Upper lobe of left lung (tissue), 4 donors: ENCODE results near the gene ANGEL2.

ENCODE experiments used
- EP300 ChIP-seq, 4 donors: sonication (generic); formaldehyde crosslinking; IDR thresholded peaks; one replicate each; pipeline ENCODE4 v1.5.1; 2017; ENCODE audit warnings: antibody characterized with exemption in 4 of 4, control low read depth in 2 of 4
- TF ChIP-seq, protein P1 (sequence below), 6 experiments: fragments of 450-650 bp in 4 of 6; fragments of 200-600 bp in 2 of 6; sonication (generic) in 2 of 6; IDR thresholded peaks; one replicate each; pipeline ENCODE4 v1.5.1; 2016 to 2019; ENCODE audit warnings: antibody characterized with exemption in 6 of 6

- no peak for TF ChIP-seq EP300 (IDR thresholded peaks at IDR 0.05)
- TF ChIP-seq, protein P1, sequence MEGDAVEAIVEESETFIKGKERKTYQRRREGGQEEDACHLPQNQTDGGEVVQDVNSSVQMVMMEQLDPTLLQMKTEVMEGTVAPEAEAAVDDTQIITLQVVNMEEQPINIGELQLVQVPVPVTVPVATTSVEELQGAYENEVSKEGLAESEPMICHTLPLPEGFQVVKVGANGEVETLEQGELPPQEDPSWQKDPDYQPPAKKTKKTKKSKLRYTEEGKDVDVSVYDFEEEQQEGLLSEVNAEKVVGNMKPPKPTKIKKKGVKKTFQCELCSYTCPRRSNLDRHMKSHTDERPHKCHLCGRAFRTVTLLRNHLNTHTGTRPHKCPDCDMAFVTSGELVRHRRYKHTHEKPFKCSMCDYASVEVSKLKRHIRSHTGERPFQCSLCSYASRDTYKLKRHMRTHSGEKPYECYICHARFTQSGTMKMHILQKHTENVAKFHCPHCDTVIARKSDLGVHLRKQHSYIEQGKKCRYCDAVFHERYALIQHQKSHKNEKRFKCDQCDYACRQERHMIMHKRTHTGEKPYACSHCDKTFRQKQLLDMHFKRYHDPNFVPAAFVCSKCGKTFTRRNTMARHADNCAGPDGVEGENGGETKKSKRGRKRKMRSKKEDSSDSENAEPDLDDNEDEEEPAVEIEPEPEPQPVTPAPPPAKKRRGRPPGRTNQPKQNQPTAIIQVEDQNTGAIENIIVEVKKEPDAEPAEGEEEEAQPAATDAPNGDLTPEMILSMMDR (IDR thresholded peaks at IDR 0.05): no peak
Observed at GRCh38 chr1:212980123-212980785, 35.4 kb downstream of the ANGEL2 start.
